GM23338 (cell line): Measurements from ENCODE around the gene SORCS3. TPM values are rescaled to one million over a fixed set of nuclear protein-coding genes. Genes with fewer than 3 reads are reported as not detected.

ENCODE experiments used
- ATAC-seq: fragments of 200-7000 bp; cut with Tn5 transposase; 3 replicates; pipeline ENCODE4 v1.9.1; 2020
- DNase-seq: peaks from one replicate; pipeline ENCODE4 v3.0.0-alpha.2; 2015; ENCODE audit warnings: low spot score
- H2AFZ ChIP-seq: fragments of 200-600 bp; sonication (generic); 2 replicates; pipeline ENCODE4 v1.8.0; 2016; ENCODE audit warnings: antibody characterized with exemption, mild to moderate bottlenecking, moderate library complexity
- H3F3A ChIP-seq: fragments of 200-600 bp; sonication (generic); replicated peaks from 2 replicates; pipeline ENCODE4 v1.8.0; 2017; ENCODE audit warnings: antibody characterized with exemption, mixed run types, low read depth
- H3K27ac ChIP-seq: fragments of 200-600 bp; sonication (generic); 2 replicates; pipeline ENCODE4 v1.6.1; 2016; ENCODE audit warnings: low read depth
- H3K27me3 ChIP-seq: fragments of 200-600 bp; sonication (generic); 2 replicates; pipeline ENCODE4 v1.8.0; 2016; ENCODE audit warnings: mild to moderate bottlenecking, mixed run types, moderate library complexity; ENCODE audit not compliant: insufficient read depth
- H3K36me3 ChIP-seq: fragments of 200-600 bp; sonication (generic); 2 replicates; pipeline ENCODE4 v1.8.0; 2016; ENCODE audit warnings: mild to moderate bottlenecking; ENCODE audit not compliant: insufficient read depth
- H3K4me1 ChIP-seq: fragments of 200-600 bp; sonication (generic); 2 replicates; pipeline ENCODE4 v1.8.0; 2016; ENCODE audit warnings: mild to moderate bottlenecking, moderate library complexity; ENCODE audit not compliant: insufficient read depth
- H3K4me2 ChIP-seq: fragments of 200-600 bp; sonication (generic); 2 replicates; pipeline ENCODE4 v1.7.1; 2017; ENCODE audit warnings: mixed run types
- H3K4me3 ChIP-seq: fragments of 200-600 bp; sonication (generic); 2 replicates; pipeline ENCODE4 v1.6.1; 2016; ENCODE audit warnings: mixed run types
- H3K79me2 ChIP-seq: fragments of 200-600 bp; sonication (generic); replicated peaks from 2 replicates; pipeline ENCODE4 v1.8.0; 2017; ENCODE audit warnings: mild to moderate bottlenecking; ENCODE audit not compliant: insufficient read depth
- H3K9me2 ChIP-seq: fragments of 200-600 bp; sonication (generic); 2 replicates; pipeline ENCODE4 v1.8.0; 2017; ENCODE audit not compliant: insufficient read depth
- H4K20me1 ChIP-seq: fragments of 200-600 bp; sonication (generic); replicated peaks from 2 replicates; pipeline ENCODE4 v1.8.0; 2017; ENCODE audit warnings: mild to moderate bottlenecking; ENCODE audit not compliant: insufficient read depth
- H3K27ac Mint-ChIP-seq: 2 replicates; pipeline ENCODE4 v1.8.0; 2020; ENCODE audit warnings: inconsistent platforms, mild to moderate bottlenecking, moderate library complexity, mixed read lengths
- H3K27me3 Mint-ChIP-seq: 3 replicates; pipeline ENCODE4 v1.8.0; 2022; ENCODE audit warnings: low read depth, mild to moderate bottlenecking, moderate library complexity, mixed read lengths, inconsistent platforms; ENCODE audit not compliant: insufficient read depth, poor library complexity
- H3K36me3 Mint-ChIP-seq: 3 replicates; pipeline ENCODE4 v1.8.0; 2021; ENCODE audit warnings: low read depth, mild to moderate bottlenecking, inconsistent platforms, moderate library complexity, mixed read lengths
- H3K4me1 Mint-ChIP-seq: 3 replicates; pipeline ENCODE4 v1.8.0; 2020; ENCODE audit warnings: mild to moderate bottlenecking, inconsistent platforms, mixed read lengths
- H3K4me3 Mint-ChIP-seq: 3 replicates; pipeline ENCODE4 v1.8.0; 2021; ENCODE audit warnings: moderate library complexity, mild to moderate bottlenecking, inconsistent platforms, mixed read lengths
- H3K9me3 Mint-ChIP-seq: 3 replicates; pipeline ENCODE4 v1.8.0; 2020; ENCODE audit warnings: moderate library complexity, mild to moderate bottlenecking, inconsistent platforms, mixed read lengths
- CREB1 ChIP-seq: fragments of 250-450 bp; sonication (Bioruptor Pico); IDR thresholded peaks from 2 replicates; pipeline ENCODE4 v1.5.0; 2020; ENCODE audit warnings: low read depth, mild to moderate bottlenecking, moderate library complexity
- CTCF ChIP-seq, 2 experiments: fragments of 200-600 bp in 1 of 2; sonication (generic) in 1 of 2; conservative IDR thresholded peaks; 2 replicates each; pipeline versions ENCODE4 v1.5.1 to v1.6.1; 2016 to 2017; ENCODE audit warnings: antibody characterized with exemption in 2 of 2, low read depth in 2 of 2, mild to moderate bottlenecking in 2 of 2, moderate library complexity in 1 of 2
- ETS1 ChIP-seq: IDR thresholded peaks from 2 replicates; pipeline ENCODE4 v1.6.1; 2016; ENCODE audit warnings: antibody characterized with exemption
- EZH2 ChIP-seq: fragments of 200-600 bp; sonication (generic); IDR thresholded peaks from one replicate; pipeline ENCODE4 v1.8.0; 2017; ENCODE audit warnings: antibody characterized with exemption, mild to moderate bottlenecking, low read depth; ENCODE audit not compliant: unreplicated experiment
- EZH2phosphoT487 ChIP-seq: fragments of 200-600 bp; sonication (generic); IDR thresholded peaks from one replicate; pipeline ENCODE4 v1.8.1; 2018; ENCODE audit warnings: antibody characterized with exemption; ENCODE audit not compliant: unreplicated experiment
- JUNB ChIP-seq: IDR thresholded peaks from one replicate; pipeline ENCODE4 v1.6.1; 2016; ENCODE audit warnings: antibody characterized with exemption; ENCODE audit not compliant: unreplicated experiment
- NANOG ChIP-seq: IDR thresholded peaks from 2 replicates; pipeline ENCODE4 v1.6.1; 2016; ENCODE audit warnings: antibody characterized with exemption, borderline replicate concordance
- POLR2AphosphoS5 ChIP-seq: IDR thresholded peaks from 2 replicates; pipeline ENCODE4 v1.6.1; 2016; ENCODE audit warnings: antibody characterized with exemption, low read depth
- REST ChIP-seq: IDR thresholded peaks from one replicate; pipeline ENCODE4 v1.6.1; 2018; ENCODE audit warnings: antibody characterized with exemption; ENCODE audit not compliant: unreplicated experiment
- STAT1 ChIP-seq: IDR thresholded peaks from one replicate; pipeline ENCODE4 v1.6.1; 2016; ENCODE audit warnings: antibody characterized with exemption; ENCODE audit not compliant: unreplicated experiment
- ZNF114 ChIP-seq: fragments of 250-450 bp; sonication (Bioruptor Pico); IDR thresholded peaks from 2 replicates; pipeline ENCODE4 v1.5.0; 2020; ENCODE audit warnings: mild to moderate bottlenecking, moderate library complexity
- ZNF331 ChIP-seq: fragments of 250-450 bp; sonication (Bioruptor Pico); IDR thresholded peaks from 2 replicates; pipeline ENCODE4 v1.5.0; 2020; ENCODE audit warnings: low read depth, mild to moderate bottlenecking, moderate library complexity
- ZNF462 ChIP-seq: fragments of 250-450 bp; sonication (Bioruptor Pico); IDR thresholded peaks from 2 replicates; pipeline ENCODE4 v1.5.0; 2020; ENCODE audit warnings: mild to moderate bottlenecking, moderate library complexity
- polyA plus RNA-seq: library from polyadenylated mRNA; unstranded; fragments of >200 nt; fragmentation: Nextera tagmentation; extraction: Ambion mirVana; gene quantifications from 2 replicates; pipeline ENCODE4 v1.2.1, GENCODE V29; 2016
- total RNA-seq: library from RNA; depleted of rRNA; stranded (reverse); fragments of >200 nt; shearing (Covaris generic); gene quantifications from 2 replicates; pipeline ENCODE4 v1.2.3, GENCODE V29; 2014

Gene SORCS3
- total and polyA plus RNA-seq, 2 experiments from 2014 or later, result 0.37 to 1.4 TPM

GRCh38 chr10:105112862-105113261 lies 471.8 kb downstream of the SORCS3 start:
- TF ChIP-seq POLR2AphosphoS5, result no peak
- TF ChIP-seq REST, result no peak
- no peak for TF ChIP-seq JUNB
- no peak for TF ChIP-seq ETS1
- no peak for TF ChIP-seq CREB1
- no peak for TF ChIP-seq NANOG
- TF ChIP-seq CTCF (conservative IDR thresholded peaks at IDR 0.05; ENCODE audit: low read depth in 2 of 2), result no peak
- TF ChIP-seq STAT1, result no peak
- no peak for TF ChIP-seq EZH2
- no peak for TF ChIP-seq ZNF114 (CRISPR knock-in tag)
- no peak for TF ChIP-seq EZH2phosphoT487
- no peak for TF ChIP-seq ZNF462 (CRISPR knock-in tag)
- no peak for TF ChIP-seq ZNF331
- Histone ChIP-seq H3F3A (no peaks in the 10 kb centered on the region), H3K27me3 (no peaks in the 10 kb centered on the region), H3K4me2 (peak overlapping the region; percentile 45; the same call in 1 of the 2 replicates), H3K27ac (no peak overlapping the region), H3K4me1 (peaks cover 26% of the 10 kb centered on the region), H3K36me3 (no peaks in the 10 kb centered on the region), H3K4me3 (no peak overlapping the region), H4K20me1 (no peaks in the 10 kb centered on the region), H2AFZ (peak overlapping the region; percentile 78; the same call in 1 of the 2 replicates), H3K9me2 (no peaks in the 10 kb centered on the region), H3K79me2 (no peaks in the 10 kb centered on the region)
- peaks cover 17% of the 10 kb centered on the region for H3K4me1 Mint-ChIP-seq
- H3K36me3 Mint-ChIP-seq, result peaks cover 4% of the 10 kb centered on the region; the same call in 2 of the 3 replicates
- H3K27ac Mint-ChIP-seq, result no peak overlapping the region
- H3K27me3 Mint-ChIP-seq, result no peaks in the 10 kb centered on the region
- H3K4me3 Mint-ChIP-seq, result no peak overlapping the region
- peaks cover 7% of the 10 kb centered on the region for H3K9me3 Mint-ChIP-seq
- ATAC-seq (peak; percentile 74), DNase-seq (no peak)
